Skin of body (tissue), 2 donors: ENCODE results near the gene PCDHGC3. TPM values are rescaled to one million over a fixed set of nuclear protein-coding genes. Genes with fewer than 3 reads are reported as not detected.

Source experiments
- DNase-seq: peaks from one replicate; lab custom pipeline; 2025; lab: John Stamatoyannopoulos, UW
- total RNA-seq: library from RNA; depleted of rRNA; stranded (reverse); fragments of >200 nt; gene quantifications from one replicate; pipeline ENCODE4 v1.2.3, GENCODE V29; 2014

The PCDHGC3 gene
- total RNA-seq, 1 donor from 2014 or later: 36.7 TPM

DNA sequence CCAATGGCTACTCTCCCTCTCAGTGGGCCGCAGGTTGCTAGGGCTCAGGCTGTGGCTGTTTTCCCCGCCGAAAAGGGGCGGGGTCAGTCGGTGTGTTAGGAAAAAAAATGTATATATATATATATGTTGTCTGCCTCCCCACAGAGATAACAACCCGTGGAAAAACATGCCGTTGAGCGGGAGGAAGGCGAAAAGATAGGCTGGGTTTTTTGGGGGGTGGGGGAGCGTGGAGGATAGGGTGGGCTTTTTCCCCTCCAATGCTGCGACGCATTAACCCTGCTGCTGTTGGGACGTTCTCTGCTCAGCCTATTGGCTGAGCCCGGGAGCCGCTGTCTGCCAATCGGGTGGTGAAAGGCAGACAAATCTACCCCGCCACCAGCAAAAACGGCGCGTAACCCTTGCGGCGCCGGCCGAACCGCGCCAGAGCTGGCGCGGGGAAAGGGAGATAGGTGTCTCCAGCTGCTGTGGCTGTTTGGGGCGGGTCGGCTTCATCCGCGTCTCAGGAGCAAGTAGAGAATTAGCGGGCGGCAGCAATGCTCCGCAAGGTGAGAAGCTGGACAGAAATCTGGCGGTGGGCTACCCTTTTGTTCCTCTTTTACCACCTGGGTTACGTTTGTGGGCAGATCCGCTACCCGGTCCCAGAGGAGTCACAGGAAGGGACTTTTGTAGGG lies 9.0 kb downstream of the PCDHGC3 start, which contains the start of gene PCDHGC4:
TSS of gene PCDHGC4 (plus strand) at position 390 of the 671 bp plus-strand sequence. CDS start at position 534, 144 bp downstream.
- DNase-seq: no peak

DNA sequence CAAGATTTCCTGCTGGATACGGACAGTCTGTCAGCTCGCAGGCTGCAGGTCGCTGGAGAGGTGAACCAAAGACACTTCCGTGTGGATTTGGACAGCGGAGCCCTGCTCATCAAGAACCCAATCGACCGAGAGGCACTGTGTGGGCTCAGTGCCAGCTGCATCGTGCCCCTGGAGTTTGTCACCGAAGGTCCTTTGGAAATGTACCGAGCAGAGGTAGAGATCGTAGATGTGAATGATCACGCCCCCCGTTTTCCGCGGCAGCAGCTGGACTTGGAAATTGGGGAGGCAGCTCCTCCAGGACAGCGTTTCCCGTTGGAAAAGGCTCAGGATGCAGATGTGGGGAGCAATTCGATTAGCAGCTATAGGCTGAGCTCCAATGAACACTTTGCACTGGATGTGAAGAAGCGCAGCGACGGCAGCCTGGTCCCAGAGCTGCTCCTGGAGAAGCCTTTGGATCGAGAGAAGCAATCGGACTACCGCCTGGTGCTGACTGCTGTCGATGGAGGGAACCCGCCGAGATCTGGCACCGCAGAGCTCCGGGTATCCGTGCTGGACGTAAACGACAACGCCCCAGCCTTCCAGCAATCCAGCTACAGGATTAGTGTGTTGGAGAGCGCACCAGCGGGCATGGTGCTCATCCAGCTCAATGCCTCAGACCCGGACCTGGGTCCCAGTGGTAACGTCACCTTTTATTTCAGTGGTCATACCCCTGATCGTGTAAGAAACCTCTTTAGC lies 9.7 kb downstream of the PCDHGC3 start:
- no peak for DNase-seq

DNA sequence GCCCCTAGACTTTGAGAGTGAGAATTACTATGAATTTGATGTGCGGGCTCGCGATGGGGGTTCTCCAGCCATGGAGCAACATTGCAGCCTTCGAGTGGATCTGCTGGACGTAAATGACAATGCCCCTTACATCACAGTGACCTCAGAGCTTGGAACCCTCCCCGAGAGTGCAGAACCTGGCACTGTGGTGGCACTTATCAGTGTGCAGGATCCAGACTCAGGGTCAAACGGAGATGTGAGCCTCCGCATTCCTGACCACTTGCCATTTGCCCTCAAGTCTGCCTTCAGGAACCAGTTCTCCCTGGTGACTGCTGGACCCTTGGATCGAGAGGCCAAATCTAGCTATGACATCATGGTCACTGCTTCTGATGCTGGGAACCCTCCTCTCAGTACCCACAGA lies 10.3 kb downstream of the PCDHGC3 start:
- no peak for DNase-seq

DNA sequence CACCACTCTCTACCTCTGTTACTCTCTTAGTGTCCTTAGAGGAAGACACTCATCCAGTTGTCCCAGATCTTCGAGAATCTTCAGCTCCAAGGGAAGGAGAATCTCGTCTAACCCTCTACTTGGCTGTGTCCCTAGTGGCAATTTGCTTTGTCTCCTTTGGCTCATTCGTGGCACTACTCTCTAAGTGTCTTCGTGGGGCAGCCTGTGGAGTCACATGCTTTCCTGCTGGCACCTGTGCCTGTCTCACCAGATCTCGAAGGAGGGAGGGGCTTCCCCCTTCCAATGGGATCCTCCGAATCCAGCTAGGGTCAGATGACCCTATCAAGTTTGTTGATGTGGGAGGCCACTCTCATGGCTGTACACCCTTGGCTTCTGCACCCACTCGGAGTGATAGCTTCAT lies 11.4 kb downstream of the PCDHGC3 start:
- DNase-seq: no peak

GRCh38 chr5:141488591-141489561 lies 13.1 kb downstream of the PCDHGC3 start, which contains the start of gene PCDHGC5:
TSS of gene PCDHGC5 (plus strand) at chr5:141489081. CDS start at chr5:141489241, 160 bp downstream.
- DNase-seq: no peak

- DNase-seq: no peak
Measured at GRCh38 chr5:141489841-141490240, 14.1 kb downstream of the PCDHGC3 start.

DNA sequence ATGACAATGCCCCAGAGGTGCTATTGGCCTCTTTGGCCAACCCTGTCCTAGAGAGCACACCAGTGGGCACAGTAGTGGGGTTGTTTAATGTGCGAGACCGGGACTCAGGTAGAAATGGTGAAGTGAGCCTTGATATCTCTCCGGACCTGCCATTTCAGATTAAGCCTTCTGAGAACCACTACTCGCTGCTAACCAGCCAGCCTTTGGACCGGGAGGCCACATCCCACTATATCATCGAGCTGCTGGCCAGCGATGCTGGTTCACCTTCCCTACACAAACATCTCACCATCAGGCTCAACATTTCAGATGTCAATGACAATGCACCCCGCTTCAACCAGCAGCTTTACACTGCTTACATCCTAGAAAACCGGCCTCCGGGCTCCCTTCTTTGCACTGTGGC lies 14.5 kb downstream of the PCDHGC3 start:
- no peak for DNase-seq

- no peak for DNase-seq
Measured at GRCh38 chr5:141490771-141491170, 15.0 kb downstream of the PCDHGC3 start.

DNA sequence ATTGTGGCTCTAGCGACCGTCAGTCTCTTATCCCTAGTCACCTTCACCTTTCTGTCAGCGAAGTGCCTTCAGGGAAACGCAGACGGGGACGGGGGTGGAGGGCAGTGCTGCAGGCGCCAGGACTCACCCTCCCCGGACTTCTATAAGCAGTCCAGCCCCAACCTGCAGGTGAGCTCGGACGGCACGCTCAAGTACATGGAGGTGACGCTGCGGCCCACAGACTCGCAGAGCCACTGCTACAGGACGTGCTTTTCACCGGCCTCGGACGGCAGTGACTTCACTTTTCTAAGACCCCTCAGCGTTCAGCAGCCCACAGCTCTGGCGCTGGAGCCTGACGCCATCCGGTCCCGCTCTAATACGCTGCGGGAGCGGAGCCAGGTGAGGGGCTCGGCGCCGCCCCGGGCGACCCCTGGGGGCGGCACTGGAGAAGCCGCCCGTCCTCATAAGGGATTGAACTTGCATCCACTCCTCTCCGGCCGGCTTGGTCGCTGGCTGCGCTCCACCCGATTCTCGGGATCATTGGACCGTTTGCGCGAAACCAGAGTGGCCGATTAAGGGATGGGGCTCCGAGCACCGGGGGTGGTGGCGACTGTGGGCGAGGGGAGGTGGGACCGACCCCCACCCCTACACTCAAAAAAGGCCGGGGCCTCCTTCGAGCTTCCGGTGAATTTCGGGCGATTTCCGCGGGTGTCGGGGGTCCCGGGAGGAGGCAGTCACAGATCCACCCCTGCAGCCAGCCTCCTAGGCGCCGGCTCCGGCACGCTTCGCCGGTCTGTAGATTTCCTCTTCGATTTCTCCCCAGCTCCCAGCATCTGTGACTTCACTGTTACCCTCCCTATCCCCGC lies 15.8 kb downstream of the PCDHGC3 start:
- DNase-seq: no peak

DNA sequence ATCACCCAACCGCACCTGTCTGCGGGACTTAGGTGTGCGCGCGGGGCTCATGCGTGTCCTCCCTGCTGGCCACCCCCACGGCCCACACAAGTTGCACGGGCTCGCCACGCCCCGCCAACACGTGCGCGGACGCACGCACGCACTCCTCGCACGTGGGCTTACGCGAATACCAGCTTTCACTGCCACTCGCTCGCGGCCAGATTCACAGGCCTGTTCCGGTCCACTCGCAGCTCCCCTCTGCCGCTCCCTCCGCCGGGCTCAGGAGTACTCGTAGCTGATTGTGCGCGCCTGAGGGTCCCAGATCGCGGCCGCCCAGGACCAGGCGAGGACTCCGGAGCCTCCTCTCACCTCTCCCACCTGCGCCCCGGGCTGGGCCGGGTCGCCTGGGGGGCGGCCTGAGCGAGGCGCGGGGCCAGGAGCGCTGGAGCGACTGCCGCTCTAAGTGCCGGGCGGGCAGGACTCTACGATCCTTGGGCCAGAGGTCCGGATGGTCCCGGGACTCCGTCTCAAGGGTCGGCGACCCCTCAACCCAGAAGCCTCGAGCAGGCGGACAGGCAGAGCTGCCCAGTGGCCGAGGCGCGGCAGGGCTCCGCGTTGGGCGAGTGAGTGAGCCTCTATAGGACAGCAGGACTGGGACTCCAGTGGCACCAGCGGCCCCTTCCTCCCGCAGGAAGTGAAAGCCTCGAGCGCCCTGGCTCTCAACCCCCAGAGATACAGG lies 16.6 kb downstream of the PCDHGC3 start:
- no peak for DNase-seq

DNA sequence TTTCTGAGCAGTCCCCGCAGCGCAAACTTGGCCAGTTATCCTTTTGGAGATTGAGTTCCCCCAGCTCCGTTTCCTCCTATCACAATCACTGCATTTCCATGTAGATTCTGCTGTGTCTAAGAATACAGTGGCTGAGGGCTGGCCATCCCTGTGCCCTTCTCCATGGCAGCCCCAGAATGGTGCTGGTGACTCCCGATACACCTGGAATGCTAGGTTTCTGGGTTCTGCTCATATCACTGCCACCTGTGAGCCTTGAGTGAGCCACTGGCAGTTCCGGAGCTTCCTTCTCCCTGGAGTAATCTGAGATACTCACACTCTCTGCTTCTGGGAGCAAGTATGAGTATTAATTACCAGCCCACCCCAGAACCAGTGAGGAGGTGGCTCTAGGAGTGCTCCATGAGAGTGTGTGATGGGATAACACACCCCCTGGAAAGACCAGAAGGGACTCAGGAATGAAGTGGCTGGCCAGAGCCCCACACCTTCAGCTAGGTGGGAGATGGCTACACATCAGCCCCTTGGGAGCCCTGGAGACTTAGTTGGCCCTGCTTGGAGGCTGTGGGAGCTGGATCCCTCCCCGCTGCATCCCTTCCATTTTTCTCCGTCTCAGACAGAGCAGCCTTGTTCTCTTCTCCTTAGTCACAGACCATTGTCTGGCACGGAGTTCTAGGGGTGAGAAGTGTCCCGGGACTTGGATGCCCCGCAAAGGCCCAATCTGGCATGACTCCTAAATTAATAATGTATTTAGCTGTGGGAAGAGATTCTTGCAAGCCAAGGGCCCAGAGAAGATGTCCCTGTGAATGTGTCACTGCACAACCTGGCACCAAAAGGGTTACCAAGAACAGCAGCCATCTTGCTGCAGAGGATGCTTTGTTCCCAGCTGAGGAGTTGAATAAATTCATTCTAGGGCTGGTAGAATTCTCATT lies 18.0 kb downstream of the PCDHGC3 start:
- DNase-seq: no peak

GRCh38 chr5:141494761-141495452 lies 19.1 kb downstream of the PCDHGC3 start:
- DNase-seq: no peak

DNA sequence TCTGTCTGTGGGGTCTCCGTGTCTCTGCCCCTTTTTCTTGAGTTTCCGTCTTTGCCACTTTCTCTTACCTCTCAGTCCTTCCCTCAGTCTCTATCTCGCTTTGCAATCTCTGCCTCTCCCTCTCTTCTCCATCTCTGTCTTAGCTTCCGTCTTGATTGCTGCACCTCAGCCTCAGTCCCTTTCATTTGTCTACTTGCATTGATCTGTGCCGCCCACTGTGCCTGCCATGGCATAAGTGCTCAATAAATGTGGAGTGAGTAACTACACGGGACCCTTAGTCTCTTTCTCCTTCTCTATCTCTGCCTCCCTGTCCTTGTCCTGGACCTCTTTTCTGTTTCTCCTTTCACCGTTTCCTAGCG lies 19.7 kb downstream of the PCDHGC3 start:
- no peak for DNase-seq

DNA sequence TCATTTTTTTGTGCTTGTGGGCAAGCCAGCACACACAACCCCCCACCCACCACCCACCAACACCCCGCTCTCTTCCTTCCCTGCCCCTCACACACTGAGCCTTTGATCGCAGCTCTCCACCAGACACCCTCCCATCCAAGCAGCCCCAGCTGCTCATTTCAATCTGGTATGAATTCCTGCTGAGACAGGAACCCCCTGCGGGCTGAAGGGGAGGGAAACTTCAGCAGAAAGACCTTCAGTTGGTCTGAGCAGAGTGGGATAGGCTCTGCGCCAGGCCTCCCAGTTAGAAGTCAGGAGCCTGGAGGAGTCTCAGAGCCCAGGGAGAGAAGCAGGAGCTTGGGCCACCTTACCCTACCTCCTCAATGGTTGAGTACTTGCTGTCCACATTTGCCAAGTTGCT lies 20.3 kb downstream of the PCDHGC3 start:
- DNase-seq: peak; percentile 73

GRCh38 chr5:141501761-141502160 lies 26.0 kb downstream of the PCDHGC3 start:
- DNase-seq: no peak

DNA sequence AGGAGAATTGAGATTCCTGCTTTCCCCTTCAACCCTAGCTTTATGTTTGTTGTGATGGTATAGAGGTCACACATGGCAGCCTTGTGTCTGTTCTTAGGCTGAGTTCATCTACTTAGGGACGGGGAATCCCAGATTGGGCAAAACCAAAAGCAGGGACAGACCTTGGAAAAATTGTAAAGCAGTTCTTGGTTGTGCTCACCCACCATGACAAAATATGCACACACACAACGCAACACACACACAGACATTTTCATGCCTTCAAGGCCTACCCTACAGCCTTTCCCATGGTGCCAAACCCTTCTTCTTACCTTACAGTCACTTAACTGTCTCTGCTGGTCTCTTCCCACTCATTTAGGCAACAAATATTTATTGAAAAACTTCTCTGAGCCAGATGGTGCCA lies 27.9 kb downstream of the PCDHGC3 start:
- no peak for DNase-seq

GRCh38 chr5:141504216-141504615 lies 28.4 kb downstream of the PCDHGC3 start:
- DNase-seq: no peak

DNA sequence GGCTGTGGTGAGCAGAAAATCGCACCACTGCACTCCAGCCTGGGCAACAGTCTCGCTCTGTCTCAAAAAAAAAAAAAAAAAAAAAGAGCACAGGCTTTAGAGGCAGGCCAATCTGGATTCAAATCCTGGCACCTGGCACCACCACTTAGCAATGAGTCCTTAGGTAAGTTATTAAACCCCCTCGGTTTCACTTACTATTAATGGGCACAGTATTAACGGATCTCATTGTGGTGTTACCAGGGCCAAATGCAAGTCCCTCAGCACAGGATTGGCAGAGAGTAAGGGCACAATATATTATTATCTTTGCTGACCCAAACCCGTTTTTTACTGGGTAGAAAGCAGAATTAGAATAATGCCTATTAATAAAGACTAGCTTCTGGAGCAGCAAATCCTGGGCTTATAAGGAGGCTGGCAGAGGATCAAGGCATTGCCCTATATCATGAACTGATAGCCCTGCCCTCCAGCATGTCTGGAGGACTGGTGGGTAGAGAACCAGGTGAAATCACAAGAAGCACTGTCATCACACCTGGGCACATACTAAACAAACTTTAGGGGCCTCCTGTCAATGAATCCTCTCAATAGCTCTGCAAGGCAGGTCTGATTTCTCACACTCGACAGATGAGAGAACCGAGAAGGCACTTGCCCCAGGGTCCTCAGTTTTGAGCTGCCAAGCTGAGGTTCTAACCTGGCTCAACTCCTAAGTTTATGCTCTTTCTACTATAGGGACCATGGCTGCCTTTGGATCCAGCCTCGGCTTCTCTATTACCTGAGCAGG lies 30.8 kb downstream of the PCDHGC3 start:
- DNase-seq: no peak
